Activated naive CD4-positive, alpha-beta T cell treated with anti-CD3 and anti-CD28 coated beads, Interleukin-2, amount 50 U/mL, for 24 hours (primary cell): Measurements from ENCODE around the gene AP3B2.

ENCODE experiments used
- H3K27ac Mint-ChIP-seq: one replicate; pipeline ENCODE4 v1.8.0; 2021; ENCODE audit warnings: mild to moderate bottlenecking, mixed read lengths
- H3K27me3 Mint-ChIP-seq: one replicate; pipeline ENCODE4 v1.8.0; 2021; ENCODE audit warnings: mixed read lengths
- H3K36me3 Mint-ChIP-seq: one replicate; pipeline ENCODE4 v1.8.0; 2021; ENCODE audit warnings: mixed read lengths
- H3K4me1 Mint-ChIP-seq: one replicate; pipeline ENCODE4 v1.8.0; 2021; ENCODE audit warnings: mixed read lengths
- H3K4me3 Mint-ChIP-seq: one replicate; pipeline ENCODE4 v1.8.0; 2021; ENCODE audit warnings: mild to moderate bottlenecking, mixed read lengths
- H3K9me3 Mint-ChIP-seq: one replicate; pipeline ENCODE4 v1.8.0; 2021; ENCODE audit warnings: mixed read lengths

AP3B2 gene, protein sequence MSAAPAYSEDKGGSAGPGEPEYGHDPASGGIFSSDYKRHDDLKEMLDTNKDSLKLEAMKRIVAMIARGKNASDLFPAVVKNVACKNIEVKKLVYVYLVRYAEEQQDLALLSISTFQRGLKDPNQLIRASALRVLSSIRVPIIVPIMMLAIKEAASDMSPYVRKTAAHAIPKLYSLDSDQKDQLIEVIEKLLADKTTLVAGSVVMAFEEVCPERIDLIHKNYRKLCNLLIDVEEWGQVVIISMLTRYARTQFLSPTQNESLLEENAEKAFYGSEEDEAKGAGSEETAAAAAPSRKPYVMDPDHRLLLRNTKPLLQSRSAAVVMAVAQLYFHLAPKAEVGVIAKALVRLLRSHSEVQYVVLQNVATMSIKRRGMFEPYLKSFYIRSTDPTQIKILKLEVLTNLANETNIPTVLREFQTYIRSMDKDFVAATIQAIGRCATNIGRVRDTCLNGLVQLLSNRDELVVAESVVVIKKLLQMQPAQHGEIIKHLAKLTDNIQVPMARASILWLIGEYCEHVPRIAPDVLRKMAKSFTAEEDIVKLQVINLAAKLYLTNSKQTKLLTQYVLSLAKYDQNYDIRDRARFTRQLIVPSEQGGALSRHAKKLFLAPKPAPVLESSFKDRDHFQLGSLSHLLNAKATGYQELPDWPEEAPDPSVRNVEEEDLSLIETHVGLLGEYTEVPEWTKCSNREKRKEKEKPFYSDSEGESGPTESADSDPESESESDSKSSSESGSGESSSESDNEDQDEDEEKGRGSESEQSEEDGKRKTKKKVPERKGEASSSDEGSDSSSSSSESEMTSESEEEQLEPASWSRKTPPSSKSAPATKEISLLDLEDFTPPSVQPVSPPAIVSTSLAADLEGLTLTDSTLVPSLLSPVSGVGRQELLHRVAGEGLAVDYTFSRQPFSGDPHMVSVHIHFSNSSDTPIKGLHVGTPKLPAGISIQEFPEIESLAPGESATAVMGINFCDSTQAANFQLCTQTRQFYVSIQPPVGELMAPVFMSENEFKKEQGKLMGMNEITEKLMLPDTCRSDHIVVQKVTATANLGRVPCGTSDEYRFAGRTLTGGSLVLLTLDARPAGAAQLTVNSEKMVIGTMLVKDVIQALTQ

GRCh38 chr15:82709421-82710207, at the start of gene AP3B2:
Gene AP3B2 (minus strand): TSS chr15:82709875. CDS start chr15:82709706, 169 bp downstream.
- Mint-ChIP-seq H3K27ac (no peak within 1 kb of the TSS), H3K9me3 (no peaks in the 10 kb centered on the region), H3K4me3 (peak within 1 kb of the TSS; percentile 65), H3K4me1 (no peaks in the 10 kb centered on the region), H3K36me3 (no peaks in the 10 kb centered on the region), H3K27me3 (peaks cover 2% of the 10 kb centered on the region)

DNA sequence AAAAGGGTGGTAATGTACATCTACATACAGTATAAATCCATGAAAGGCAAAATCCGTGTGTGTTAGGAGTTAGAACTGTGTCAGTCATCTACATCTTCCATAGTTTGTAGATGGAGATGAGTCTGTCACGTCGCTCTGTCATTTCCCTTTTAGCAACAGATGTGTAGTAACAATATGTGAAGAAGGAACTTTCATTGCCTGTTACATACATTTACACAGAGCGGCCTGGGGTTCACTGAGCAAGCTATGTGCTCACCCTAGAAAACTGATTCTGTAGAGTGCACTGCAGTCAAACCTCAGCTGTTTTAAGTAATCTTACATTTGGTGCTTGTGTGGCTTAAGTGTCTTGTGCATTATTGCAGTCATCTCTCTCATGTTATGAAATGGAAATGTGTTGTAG, 41.6 kb upstream of the AP3B2 start:
- Mint-ChIP-seq H3K4me1 (peaks cover 72% of the 10 kb centered on the region), H3K27me3 (no peaks in the 10 kb centered on the region), H3K36me3 (peaks cover 31% of the 10 kb centered on the region), H3K27ac (peak overlapping the region; percentile 99), H3K9me3 (no peaks in the 10 kb centered on the region), H3K4me3 (peak overlapping the region; percentile 98)

- Mint-ChIP-seq H3K27ac (peak overlapping the region; percentile 99), H3K27me3 (no peaks in the 10 kb centered on the region), H3K36me3 (peaks cover 26% of the 10 kb centered on the region), H3K4me3 (peak overlapping the region; percentile 98), H3K9me3 (no peaks in the 10 kb centered on the region), H3K4me1 (peaks cover 67% of the 10 kb centered on the region)
These were observed 41.1 kb upstream of the AP3B2 start for GRCh38 chr15:82750831-82751180.

DNA sequence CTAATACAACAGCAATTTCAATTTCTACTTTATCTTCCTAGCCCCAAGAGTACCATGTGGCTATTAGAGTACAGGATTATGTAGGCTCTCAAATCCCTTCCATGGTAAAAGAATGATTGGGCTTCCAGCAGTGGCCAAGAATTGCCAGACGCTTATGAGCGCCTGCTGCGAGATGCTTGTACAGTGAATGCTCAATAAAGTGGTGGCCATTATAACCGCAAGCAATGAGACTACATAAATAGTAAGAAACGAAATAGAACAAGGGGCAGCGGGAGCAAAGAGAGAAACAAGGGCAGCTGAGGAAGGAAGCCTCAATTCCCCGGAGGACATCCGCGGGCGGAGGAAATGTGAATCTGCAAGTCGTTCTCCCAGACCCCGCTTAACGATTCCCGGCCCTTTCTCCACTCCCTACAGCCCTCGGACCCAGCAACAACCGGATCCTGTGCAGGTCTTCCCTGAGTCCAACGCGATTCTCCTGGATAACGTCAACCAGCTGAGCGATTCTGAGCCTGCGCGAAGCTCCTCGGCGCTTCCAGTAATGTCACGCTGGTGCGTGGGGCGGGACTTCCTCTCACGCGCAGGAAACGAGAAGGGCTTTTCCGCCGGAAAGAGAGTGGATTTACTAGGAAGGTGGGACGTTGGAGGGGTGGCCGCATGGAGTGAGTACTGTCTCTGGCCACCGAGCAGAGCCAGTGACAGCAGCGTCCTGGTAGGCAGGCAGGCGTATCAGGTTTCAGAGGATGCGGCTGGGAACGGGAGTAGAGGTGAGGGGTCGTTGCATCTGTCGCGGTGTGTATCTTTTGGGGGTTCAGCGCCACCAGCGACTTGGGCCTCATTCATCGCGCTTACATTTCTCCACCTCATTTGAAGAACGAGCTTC, 40.5 kb upstream of the AP3B2 start:
- Mint-ChIP-seq H3K36me3 (peaks cover 23% of the 10 kb centered on the region), H3K4me3 (peak overlapping the region; percentile 98), H3K27me3 (no peaks in the 10 kb centered on the region), H3K27ac (peak overlapping the region; percentile 99), H3K4me1 (peaks cover 62% of the 10 kb centered on the region), H3K9me3 (no peaks in the 10 kb centered on the region)

- H3K27me3 Mint-ChIP-seq: no peaks in the 10 kb centered on the region
- peaks cover 14% of the 10 kb centered on the region for H3K36me3 Mint-ChIP-seq
- peaks cover 45% of the 10 kb centered on the region for H3K4me1 Mint-ChIP-seq
- peak overlapping the region; percentile 12 for H3K4me3 Mint-ChIP-seq
- H3K27ac Mint-ChIP-seq: no peak overlapping the region
- H3K9me3 Mint-ChIP-seq: no peaks in the 10 kb centered on the region
These were observed 38.6 kb upstream of the AP3B2 start for GRCh38 chr15:82748315-82748714.

DNA sequence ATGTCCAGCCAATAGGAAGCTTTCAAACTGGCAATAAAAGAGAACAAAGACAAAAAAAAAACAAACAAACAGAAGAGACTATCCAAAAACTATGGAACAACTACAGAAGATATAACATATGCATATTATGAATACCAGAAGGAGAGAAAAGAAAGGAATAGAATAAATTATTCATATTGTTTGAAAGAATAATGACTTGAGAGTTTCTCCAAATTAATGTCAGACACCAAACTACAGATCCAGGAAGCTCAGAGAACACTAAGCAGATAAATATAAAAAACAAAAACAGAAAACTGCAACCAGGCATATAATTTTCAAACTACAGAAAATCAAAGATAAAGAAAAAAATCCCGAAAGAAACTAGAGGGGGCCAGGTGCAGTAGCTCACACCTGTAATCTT, 34.1 kb upstream of the AP3B2 start:
- Mint-ChIP-seq H3K27me3 (no peaks in the 10 kb centered on the region), H3K9me3 (no peaks in the 10 kb centered on the region), H3K27ac (no peak overlapping the region), H3K36me3 (no peaks in the 10 kb centered on the region), H3K4me1 (peaks cover 10% of the 10 kb centered on the region), H3K4me3 (no peak overlapping the region)

- H3K9me3 Mint-ChIP-seq: no peaks in the 10 kb centered on the region
- H3K36me3 Mint-ChIP-seq: peaks cover 4% of the 10 kb centered on the region
- H3K27me3 Mint-ChIP-seq: no peaks in the 10 kb centered on the region
- H3K4me1 Mint-ChIP-seq: peaks cover 3% of the 10 kb centered on the region
- H3K27ac Mint-ChIP-seq: no peak overlapping the region
- no peak overlapping the region for H3K4me3 Mint-ChIP-seq
These were observed 32.5 kb upstream of the AP3B2 start for GRCh38 chr15:82742134-82742533.

DNA sequence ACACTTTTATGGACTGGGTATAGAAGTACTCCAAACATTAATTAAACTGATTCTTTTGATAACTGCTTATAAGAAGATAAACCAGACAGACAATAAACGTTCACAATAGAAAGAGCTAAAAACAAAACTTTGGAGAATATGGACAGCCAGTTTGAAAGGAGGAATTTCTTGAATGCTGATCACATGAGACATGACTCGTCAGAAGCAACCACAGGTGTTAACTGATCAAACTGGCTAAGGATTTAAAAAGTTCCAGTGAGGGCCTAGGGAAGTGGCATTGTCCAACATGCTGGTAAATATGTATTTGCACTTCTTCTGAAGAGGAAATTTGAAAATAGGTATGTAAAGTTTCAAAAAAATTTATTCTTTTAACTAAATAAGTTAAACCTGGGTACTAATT, 29.4 kb upstream of the AP3B2 start:
- no peaks in the 10 kb centered on the region for H3K27me3 Mint-ChIP-seq
- H3K4me1 Mint-ChIP-seq: peaks cover 3% of the 10 kb centered on the region
- no peak overlapping the region for H3K4me3 Mint-ChIP-seq
- H3K9me3 Mint-ChIP-seq: no peaks in the 10 kb centered on the region
- peaks cover 7% of the 10 kb centered on the region for H3K36me3 Mint-ChIP-seq
- H3K27ac Mint-ChIP-seq: no peak overlapping the region

DNA sequence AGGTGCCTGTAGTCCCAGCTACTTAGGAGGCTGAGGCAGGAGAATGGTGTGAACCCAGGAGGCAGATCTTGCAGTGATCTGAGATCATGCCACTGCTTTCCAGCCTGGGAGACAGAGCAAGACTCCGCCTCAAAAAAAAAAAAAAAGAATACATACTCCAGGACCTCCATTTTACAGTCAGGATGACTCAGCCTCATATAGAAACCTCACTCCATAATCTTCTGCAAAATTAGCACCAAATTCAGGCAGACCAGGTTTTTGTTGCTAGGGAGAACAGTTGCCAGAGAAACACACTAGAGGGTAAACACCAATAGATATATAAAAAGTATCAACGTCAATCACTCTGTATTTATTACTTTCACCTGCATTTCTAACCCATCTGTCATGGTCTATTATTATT, 28.3 kb upstream of the AP3B2 start:
- Mint-ChIP-seq H3K4me3 (no peak overlapping the region), H3K4me1 (peaks cover 3% of the 10 kb centered on the region), H3K36me3 (peaks cover 9% of the 10 kb centered on the region), H3K27ac (no peak overlapping the region), H3K27me3 (no peaks in the 10 kb centered on the region), H3K9me3 (no peaks in the 10 kb centered on the region)

DNA sequence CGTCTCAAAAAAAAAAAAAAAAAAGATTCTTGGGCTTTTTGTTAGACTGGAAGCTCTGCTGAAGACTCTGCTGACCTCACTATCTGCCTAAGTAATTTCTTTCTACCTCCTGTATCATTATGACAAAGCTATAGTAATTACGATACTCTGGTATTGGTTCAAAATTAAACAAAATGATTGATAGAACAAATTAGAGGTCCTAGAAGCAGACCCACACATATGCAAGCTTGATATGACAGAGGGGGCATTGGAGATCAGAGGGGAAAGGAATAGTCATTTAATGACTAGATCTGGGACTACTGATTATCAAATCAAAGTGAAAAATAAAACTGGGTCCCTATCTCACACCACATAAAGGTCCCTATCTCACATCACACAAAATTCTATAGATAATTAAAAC, 21.9 kb upstream of the AP3B2 start:
- H3K36me3 Mint-ChIP-seq: peaks cover 17% of the 10 kb centered on the region
- no peak overlapping the region for H3K4me3 Mint-ChIP-seq
- no peaks in the 10 kb centered on the region for H3K4me1 Mint-ChIP-seq
- no peaks in the 10 kb centered on the region for H3K9me3 Mint-ChIP-seq
- H3K27ac Mint-ChIP-seq: no peak overlapping the region
- H3K27me3 Mint-ChIP-seq: no peaks in the 10 kb centered on the region

DNA sequence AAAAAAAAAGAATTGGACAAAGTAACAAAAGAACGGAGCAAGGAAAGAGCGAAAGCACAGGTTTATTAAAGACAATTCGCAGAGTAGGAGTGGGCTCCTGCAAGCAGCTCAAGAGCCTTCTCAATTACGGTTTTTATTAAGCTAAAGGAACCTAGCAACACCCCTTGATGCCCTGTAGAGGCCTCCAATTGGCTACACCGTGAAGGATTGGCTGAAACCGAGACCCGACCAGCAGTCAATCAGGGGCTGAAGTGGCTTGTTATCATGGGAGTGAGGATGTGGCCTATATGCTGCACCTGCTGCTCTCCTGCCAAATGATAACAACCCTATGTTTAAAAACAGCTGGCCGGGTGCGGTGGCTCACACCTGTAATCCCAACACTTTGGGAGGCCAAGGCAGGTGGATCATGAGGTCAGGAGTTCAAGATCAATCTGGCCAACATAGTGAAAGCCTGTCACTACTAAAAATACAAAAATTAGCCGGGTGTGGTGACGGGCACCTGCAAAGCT, 20.4 kb upstream of the AP3B2 start:
- H3K9me3 Mint-ChIP-seq: no peaks in the 10 kb centered on the region
- H3K36me3 Mint-ChIP-seq: peaks cover 19% of the 10 kb centered on the region
- no peaks in the 10 kb centered on the region for H3K27me3 Mint-ChIP-seq
- no peaks in the 10 kb centered on the region for H3K4me1 Mint-ChIP-seq
- no peak overlapping the region for H3K4me3 Mint-ChIP-seq
- H3K27ac Mint-ChIP-seq: no peak overlapping the region

GRCh38 chr15:82726816-82727215, 17.1 kb upstream of the AP3B2 start:
- Mint-ChIP-seq H3K36me3 (peaks cover 11% of the 10 kb centered on the region), H3K4me1 (no peaks in the 10 kb centered on the region), H3K9me3 (no peaks in the 10 kb centered on the region), H3K27me3 (peaks cover 2% of the 10 kb centered on the region), H3K27ac (no peak overlapping the region), H3K4me3 (no peak overlapping the region)

DNA sequence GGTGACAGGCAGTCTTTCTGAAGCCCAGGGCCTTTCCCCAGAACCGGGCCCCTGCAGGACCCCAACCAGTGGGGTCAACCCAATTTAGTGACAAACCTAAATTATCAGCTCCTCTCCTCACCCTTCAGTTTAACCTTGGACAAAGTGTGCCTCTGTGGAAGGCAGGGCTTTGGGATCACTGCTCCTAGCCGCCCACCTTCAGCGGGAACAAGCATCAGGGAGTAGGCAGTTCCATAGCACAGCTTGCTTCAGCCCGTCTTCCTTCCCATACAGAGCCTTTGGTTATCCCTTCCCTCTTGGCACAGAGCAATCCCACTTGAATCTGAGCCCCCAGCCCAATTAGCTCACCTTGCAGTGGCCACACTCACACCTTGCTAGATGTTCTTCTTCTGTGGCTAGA, 5.3 kb upstream of the AP3B2 start:
- Mint-ChIP-seq H3K9me3 (peaks cover 10% of the 10 kb centered on the region), H3K27me3 (peaks cover 2% of the 10 kb centered on the region), H3K36me3 (peaks cover 2% of the 10 kb centered on the region), H3K4me1 (no peaks in the 10 kb centered on the region), H3K27ac (no peak overlapping the region), H3K4me3 (no peak overlapping the region)

- H3K27me3 Mint-ChIP-seq: peaks cover 2% of the 10 kb centered on the region
- peaks cover 5% of the 10 kb centered on the region for H3K9me3 Mint-ChIP-seq
- no peak overlapping the region for H3K4me3 Mint-ChIP-seq
- H3K36me3 Mint-ChIP-seq: peaks cover 2% of the 10 kb centered on the region
- no peak overlapping the region for H3K27ac Mint-ChIP-seq
- no peaks in the 10 kb centered on the region for H3K4me1 Mint-ChIP-seq
These were observed 4.3 kb upstream of the AP3B2 start for GRCh38 chr15:82714016-82714415.
